GM18498 (cell line): ENCODE data around the gene DNER.
"Not testable (repeated sequence)": the region's sequence is repeated elsewhere in the genome, so short reads cannot be mapped to it uniquely, and the experiment has no call there.

ENCODE experiments used
- ATAC-seq: cut with Tn5 transposase; IDR thresholded peaks from one replicate; pipeline ENCODE4 v1.9.1; 2021; ENCODE audit warnings: mild to moderate bottlenecking, moderate library complexity; ENCODE audit not compliant: unreplicated experiment

Gene DNER

DNA sequence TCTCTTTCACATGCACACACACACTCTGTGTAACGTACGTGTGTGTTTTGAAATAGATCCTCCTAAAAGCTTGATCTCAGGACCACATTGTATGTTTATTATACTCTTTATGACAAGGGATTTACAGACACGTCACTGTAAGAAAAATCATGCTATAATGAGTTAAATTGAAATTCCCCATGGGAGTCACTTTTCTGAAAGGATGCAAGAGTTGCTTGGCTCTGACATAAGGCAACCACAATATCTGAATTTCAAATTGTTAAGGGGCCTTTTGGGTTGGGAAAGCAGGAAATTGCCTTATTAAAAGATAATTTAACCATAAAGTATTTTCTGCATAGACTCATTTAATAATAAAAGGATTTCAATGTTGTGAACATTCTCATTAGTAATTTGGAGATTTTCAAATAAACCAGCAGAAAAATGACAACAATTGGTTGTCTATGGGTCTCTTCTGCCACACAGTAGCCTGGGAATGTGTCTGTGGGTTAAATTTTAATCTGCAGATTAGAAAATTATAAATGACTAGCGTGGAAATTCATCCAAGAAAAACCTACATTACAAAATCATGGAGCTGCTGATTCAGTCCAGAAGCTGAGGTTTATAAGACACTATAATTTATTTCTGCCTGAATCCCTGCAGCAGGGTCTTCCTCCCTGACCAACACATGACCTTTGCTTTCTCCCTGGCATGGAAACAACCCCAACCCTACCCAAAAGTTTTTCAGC is 367.4 kb downstream of the DNER start:
- ATAC-seq = no peak

DNA sequence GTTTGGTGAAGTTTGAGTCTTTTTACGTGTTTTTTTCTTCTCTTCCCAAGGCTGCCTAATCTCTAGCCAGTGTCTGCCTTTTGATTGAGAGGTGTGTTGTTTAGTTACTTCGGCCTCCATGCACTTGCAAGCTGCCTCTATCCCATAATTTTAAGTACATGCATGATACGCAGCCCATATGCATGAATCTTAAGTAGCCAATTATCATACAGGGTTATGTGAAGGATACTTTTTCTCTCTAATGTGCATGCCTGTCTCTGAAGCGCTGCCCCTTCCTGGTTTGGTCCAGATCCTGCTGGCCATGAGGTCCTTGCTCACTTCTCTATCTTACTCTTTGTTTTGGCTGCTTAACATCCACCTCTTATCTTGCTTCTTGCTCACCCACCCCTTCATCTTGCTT is 369.4 kb downstream of the DNER start:
- no peak for ATAC-seq

DNA sequence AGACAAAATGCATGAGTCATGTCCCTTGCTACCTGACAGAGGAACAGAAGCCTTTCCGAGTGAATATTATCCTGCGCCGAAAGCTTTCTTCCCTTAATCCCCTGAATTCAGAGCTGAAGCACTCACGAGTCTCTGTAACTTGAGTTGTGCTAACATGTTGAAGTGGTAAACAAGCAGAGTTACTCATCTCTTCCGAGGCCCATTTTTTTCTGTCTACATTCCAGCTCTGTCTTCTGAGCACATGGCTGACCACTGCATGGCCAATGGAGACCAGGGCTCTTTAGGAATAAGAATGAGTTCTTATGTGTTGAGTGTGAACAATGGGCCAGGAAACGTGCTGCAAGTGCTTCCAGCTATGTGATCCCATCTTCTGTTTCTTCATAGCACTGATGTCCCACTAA is 370.2 kb downstream of the DNER start:
- no peak for ATAC-seq

DNA sequence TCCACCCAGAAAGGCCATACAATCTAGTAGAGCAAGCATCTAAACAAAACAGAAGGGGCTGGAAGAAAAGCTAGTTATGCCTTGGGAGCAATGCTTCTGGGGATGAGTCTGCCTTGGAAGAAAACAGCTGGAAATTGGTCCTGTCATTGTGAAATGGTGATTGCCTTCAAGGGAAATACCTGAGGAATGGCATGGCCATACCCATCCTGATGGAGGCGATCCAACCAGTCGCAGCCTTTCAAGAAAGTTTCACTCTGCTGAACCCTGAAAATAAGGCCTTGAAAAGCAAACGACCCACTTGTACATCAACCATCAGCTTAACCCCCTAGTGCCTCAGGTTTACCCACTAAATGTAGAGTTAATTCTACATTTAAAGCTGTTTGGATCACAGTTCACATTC is 370.7 kb downstream of the DNER start:
- no peak for ATAC-seq

DNA sequence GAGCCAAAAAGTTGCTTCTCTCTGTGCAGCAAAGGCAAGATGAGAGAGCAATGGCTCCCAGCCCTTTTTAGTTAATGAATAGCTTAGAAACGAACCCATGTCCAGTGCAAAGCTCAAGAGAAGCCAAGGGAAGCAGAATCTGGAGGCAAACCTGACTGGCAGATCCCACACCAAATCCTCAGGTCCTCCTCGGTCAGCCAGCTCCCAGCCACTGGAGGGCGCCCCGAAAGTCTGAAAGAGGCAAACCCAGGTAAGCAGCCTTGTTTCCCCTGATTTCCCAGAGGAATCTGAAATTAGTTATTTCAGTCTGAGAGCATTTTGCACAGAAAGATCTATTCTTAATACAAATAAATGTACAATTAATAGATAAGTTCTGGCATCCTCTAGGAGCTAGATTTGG is 372.0 kb downstream of the DNER start:
- no peak for ATAC-seq

DNA sequence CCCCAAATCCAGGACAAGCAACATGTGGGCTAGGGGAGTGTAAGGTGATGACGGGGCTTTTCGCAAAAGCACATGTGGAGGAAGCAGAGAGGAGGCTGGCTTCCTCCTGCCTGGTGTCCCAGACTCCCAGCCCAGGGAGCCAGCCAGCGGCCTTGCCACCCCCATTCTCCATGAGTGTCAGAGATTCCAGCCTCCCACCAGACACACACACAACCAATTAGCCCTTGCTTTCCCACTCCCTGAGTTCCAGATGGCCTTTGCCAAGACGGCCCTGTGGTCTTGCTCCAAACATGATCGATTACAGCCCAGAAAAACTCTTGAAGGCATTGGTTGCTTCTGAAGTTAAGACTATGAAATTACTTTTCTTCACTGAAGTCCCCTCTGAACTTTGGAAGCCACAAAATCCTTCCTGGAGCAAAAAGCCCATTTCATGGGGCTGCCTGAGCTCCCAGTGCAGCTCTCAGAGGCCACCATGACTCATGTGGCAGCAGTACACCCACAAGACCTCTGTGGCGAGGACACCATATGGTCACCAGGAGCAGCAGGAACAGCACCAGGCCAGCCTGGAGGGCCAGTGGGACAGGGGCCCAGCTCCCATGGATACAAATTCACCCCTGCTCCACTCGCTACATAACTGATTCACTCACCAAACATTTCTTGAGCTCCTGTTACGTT is 374.1 kb downstream of the DNER start:
- no peak for ATAC-seq

DNA sequence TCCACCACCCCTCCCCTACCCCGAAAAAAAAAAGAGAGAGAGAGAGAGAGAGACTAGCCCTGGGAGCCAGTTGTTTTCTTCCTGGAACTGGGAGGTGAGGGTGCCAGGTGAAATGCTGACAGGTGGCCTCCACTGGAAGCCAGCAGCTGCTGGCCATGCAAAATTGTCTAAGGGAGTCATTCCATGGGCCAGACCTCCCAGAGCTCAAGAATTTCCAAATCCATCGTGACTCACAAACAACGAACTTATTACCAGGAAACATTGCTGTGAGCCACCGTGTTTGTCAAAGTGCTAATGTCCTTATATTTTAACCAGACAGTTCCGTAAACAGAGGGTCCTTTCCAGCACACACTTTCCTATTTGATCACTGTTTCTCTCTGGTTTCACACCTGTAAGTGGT is 374.7 kb downstream of the DNER start:
- ATAC-seq = no peak

DNA sequence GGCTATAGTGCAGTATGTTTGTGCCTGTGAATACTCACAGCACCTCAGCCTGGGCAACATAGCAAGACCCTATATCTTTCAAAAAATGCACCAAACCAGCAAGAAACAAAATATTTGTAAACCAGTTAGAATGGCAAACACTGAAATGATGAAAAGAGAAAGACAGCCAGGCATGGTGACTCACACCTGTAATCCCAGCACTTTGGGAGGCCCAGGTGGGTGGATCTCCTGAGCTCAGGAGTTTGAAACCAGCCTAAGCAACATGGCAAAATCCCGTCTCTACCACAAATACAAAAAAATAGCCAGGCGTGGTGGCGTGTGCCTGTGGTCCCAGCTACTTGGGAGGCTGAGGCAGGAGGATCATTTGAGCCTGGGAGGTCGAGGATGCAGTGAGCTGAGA is 375.2 kb downstream of the DNER start:
- ATAC-seq = not testable (repeated sequence)

DNA sequence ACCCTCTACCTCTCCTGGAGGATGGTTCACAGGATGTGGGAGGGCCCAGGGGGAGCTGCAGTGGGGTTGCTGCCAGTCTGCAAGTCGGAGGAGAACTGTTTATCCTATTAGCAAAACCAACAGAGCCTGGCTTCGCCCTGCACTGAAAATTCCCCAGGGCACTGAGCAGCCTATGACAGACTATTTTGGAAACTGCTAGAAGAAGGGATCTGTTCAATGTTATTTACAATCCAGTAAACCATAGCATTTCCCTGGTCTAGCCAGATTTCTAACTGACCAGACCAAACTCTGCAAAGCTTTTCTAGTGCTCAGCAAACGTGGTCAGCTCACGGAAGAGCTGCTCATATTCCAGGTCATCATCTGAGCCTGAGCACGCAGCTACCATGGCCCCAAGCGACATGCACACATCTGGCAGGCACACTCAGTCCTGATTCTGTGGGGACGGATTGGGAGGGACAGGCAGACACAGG is 378.4 kb downstream of the DNER start:
- ATAC-seq = no peak

DNA sequence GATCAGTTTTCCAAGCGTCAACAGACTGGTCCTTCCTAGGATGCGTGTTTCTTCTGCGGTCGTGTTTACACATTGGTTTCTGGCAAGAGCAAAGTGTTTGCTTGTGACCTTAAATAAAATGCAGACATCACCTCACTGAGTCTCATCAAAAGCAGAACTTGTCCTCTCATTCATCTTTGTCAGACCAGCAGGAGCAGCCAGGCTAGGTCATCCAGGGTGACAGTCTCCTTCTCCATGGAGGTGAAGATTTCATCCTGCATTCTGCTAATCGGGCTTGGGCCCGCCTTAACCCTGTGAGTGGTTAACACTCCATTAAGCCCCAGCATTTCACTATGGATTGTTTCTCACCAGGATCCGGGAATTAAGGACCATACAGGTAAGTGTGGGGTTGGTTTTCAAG is 379.0 kb downstream of the DNER start:
- ATAC-seq = no peak

DNA sequence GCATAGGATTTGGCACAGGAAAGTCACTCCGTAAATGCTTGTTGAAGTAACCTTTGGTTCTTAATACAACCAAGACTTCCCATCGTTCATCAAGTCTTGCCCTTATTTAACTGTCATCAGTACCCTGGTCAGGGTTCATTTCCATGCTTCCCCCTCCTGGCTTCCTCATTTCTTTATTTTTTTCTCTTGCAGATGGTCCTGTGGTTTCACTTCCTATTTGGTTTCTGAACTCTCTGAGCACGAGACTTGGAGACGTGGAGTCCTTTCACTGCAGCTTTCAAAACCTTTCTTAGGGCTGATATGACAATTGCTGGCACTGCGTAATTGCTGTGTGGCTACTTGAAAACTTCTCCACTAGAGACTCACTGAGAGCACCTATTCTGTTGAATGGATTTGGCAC is 383.4 kb downstream of the DNER start:
- ATAC-seq = no peak

DNA sequence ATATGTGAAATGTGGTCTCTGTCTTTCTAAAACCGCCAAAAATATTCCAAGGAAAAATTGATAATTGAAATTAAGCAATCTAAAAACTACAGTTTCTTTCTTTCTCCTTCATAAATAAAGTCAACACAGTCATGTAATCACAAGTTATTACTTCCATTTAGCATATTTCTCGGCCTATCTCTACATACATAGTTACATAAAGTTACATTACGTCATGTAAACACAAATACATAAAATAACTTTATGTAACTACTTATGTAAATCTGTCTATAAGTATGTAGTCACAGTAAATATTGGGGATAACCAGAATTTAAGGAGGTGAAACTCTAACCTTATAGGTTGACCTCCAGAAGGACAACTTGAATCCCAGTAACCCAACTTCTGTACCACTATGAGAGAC is 394.8 kb downstream of the DNER start:
- no peak for ATAC-seq

DNA sequence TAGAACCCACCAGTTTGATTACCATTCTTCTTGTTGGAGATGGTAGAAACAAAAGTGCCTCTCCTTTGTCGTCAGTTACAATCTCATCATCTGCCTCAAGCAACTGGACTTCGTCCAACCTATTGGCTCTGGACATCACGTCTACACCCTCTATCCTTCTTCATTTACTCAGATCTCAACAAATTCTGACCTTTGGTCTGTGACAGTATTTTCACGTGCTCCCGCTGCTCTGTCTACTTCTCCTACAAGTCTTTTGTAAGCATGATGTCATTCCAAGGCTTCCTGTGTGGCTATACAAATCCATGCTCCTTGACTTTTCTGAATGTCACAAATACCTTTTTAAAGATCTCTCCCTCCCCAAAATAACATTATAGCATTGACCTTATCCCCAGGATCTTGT is 400.2 kb downstream of the DNER start:
- ATAC-seq = no peak

DNA sequence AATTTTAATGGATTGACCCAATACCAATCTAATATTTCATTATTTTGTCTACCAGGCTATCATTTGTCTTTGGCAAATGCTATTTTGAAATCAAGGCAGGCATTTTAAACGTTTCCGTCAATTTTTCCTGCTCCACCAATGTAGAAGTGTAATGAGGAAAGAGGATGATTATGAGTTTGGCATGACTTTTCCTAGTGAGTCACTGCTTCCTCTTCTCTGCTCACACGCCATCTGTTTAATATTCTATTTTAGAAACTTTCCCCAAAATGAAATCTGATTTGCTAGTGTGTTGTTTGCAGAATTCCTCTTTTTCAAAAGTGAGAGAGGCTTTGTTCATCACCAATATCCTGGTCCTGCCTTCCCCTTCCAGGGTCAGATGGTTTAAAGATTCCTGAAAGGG is 400.8 kb downstream of the DNER start:
- ATAC-seq = no peak
